Trophoblast cell (in vitro differentiated cells and primary cell): ENCODE results near the gene IPO13.
A peak's percentile ranks its signal among the peaks of the same experiment; 100 is the strongest.

ENCODE experiments used
- DNase-seq, 2 donors: peaks; one replicate each; pipeline ENCODE4 v3.0.0-alpha.2; 2016
- H2AFZ ChIP-seq: 2 replicates; pipeline ENCODE4 v1.6.1; 2013; ENCODE audit warnings: low read length, moderate library complexity, mild to moderate bottlenecking; ENCODE audit not compliant: insufficient read depth, poor library complexity
- H2AK5ac ChIP-seq: 2 replicates; pipeline ENCODE4 v1.6.1; 2013; ENCODE audit warnings: mild to moderate bottlenecking, low read length
- H2BK120ac ChIP-seq: 2 replicates; pipeline ENCODE4 v1.6.1; 2013; ENCODE audit warnings: low read length, mild to moderate bottlenecking, moderate library complexity; ENCODE audit not compliant: insufficient read depth, poor library complexity
- H2BK12ac ChIP-seq: 2 replicates; pipeline ENCODE4 v1.6.1; 2013; ENCODE audit warnings: mild to moderate bottlenecking, low read length, moderate library complexity
- H2BK5ac ChIP-seq: 2 replicates; pipeline ENCODE4 v1.6.1; 2013; ENCODE audit warnings: low read length, low read depth, moderate library complexity, mild to moderate bottlenecking; ENCODE audit not compliant: poor library complexity
- H3K14ac ChIP-seq: 2 replicates; pipeline ENCODE4 v1.6.1; 2013; ENCODE audit warnings: mild to moderate bottlenecking, low read length
- H3K18ac ChIP-seq: 2 replicates; pipeline ENCODE4 v1.6.1; 2013; ENCODE audit warnings: mild to moderate bottlenecking, low read length
- H3K23ac ChIP-seq: 2 replicates; pipeline ENCODE4 v1.6.1; 2013; ENCODE audit warnings: low read length
- H3K27ac ChIP-seq: 2 replicates; pipeline ENCODE4 v1.5.1; 2013; ENCODE audit warnings: low read depth, mild to moderate bottlenecking, inconsistent platforms, low read length, moderate library complexity
- H3K27me3 ChIP-seq: 2 replicates; pipeline ENCODE4 v1.6.1; 2013; ENCODE audit warnings: inconsistent platforms, mild to moderate bottlenecking, low read length, moderate library complexity; ENCODE audit not compliant: insufficient read depth
- H3K36me3 ChIP-seq, 2 experiments: 1 replicate in 1 of 2; 2 replicates in 1 of 2; pipeline ENCODE4 v1.6.1; 2013; ENCODE audit warnings: low read length in 2 of 2, mild to moderate bottlenecking in 2 of 2, moderate library complexity in 1 of 2; ENCODE audit not compliant: insufficient read depth in 2 of 2, control insufficient read depth in 1 of 2
- H3K4ac ChIP-seq: 2 replicates; pipeline ENCODE4 v1.6.1; 2013; ENCODE audit warnings: low read depth, mild to moderate bottlenecking, low read length, moderate library complexity
- H3K4me1 ChIP-seq, 2 experiments: 1 replicate in 1 of 2; 2 replicates in 1 of 2; pipeline ENCODE4 v1.6.1; 2013; ENCODE audit warnings: low read length in 2 of 2, mild to moderate bottlenecking in 2 of 2, moderate library complexity in 1 of 2; ENCODE audit not compliant: insufficient read depth in 2 of 2, control insufficient read depth in 1 of 2
- H3K4me2 ChIP-seq: 2 replicates; pipeline ENCODE4 v1.6.1; 2013; ENCODE audit warnings: inconsistent platforms, mild to moderate bottlenecking, low read length, moderate library complexity
- H3K4me3 ChIP-seq: 2 replicates; pipeline ENCODE4 v1.5.1; 2013; ENCODE audit warnings: mild to moderate bottlenecking, low read depth, low read length, inconsistent platforms
- H3K79me1 ChIP-seq: one replicate; pipeline ENCODE4 v1.6.1; 2013; ENCODE audit warnings: low read length
- H3K79me2 ChIP-seq: 2 replicates; pipeline ENCODE4 v1.6.1; 2013; ENCODE audit warnings: low read length, mild to moderate bottlenecking; ENCODE audit not compliant: control insufficient read depth, insufficient read depth, poor library complexity
- H3K9ac ChIP-seq: 2 replicates; pipeline ENCODE4 v1.6.1; 2013; ENCODE audit warnings: mild to moderate bottlenecking, low read length
- H3K9me3 ChIP-seq: 2 replicates; pipeline ENCODE4 v1.6.1; 2013; ENCODE audit warnings: low read depth, mild to moderate bottlenecking, control low read depth, inconsistent platforms, low read length; ENCODE audit not compliant: insufficient read depth
- H4K12ac ChIP-seq: 2 replicates; pipeline ENCODE4 v1.6.1; 2013; ENCODE audit warnings: low read depth, mild to moderate bottlenecking, low read length, moderate library complexity
- H4K8ac ChIP-seq: 2 replicates; pipeline ENCODE4 v1.6.1; 2013; ENCODE audit warnings: low read depth, mild to moderate bottlenecking, low read length, moderate library complexity
- H4K91ac ChIP-seq: one replicate; pipeline ENCODE4 v1.6.1; 2013; ENCODE audit warnings: low read depth, mild to moderate bottlenecking, low read length, moderate library complexity
- WGBS: extraction: QIAGEN DNeasy Blood & Tissue Kit; methylation state at CpG from one replicate; pipeline ENCODE4 v1.1.7; 2013; ENCODE audit warnings: missing lambda C conversion rate; ENCODE audit not compliant: insufficient read length, insufficient coverage; ENCODE audit errors: extremely low coverage; 5-methylcytosine and 5-hydroxymethylcytosine counted together

IPO13 gene

GRCh38 chr1:43968348-43968948, 21.7 kb downstream of the IPO13 start:
- Histone ChIP-seq H3K18ac (no peak overlapping the region), H3K9ac (no peak overlapping the region), H3K27me3 (no peaks in the 10 kb centered on the region), H4K8ac (no peak overlapping the region), H3K36me3 (peaks cover 25 to 26% of the 10 kb centered on the region in 2 experiments), H4K91ac (no peak overlapping the region), H3K79me1 (no peaks in the 10 kb centered on the region), H3K4ac (no peak overlapping the region), H2AFZ (no peak overlapping the region), H2BK5ac (no peak overlapping the region), H3K79me2 (no peaks in the 10 kb centered on the region), H2BK120ac (no peak overlapping the region), H4K12ac (no peak overlapping the region), H3K9me3 (peaks cover 2% of the 10 kb centered on the region), H3K4me1 (peaks cover 0 to 9% of the 10 kb centered on the region in 2 experiments), H3K27ac (no peak overlapping the region), H3K4me2 (no peak overlapping the region), H3K4me3 (no peak overlapping the region), H3K23ac (no peak overlapping the region), H2BK12ac (no peak overlapping the region), H2AK5ac (no peak overlapping the region), H3K14ac (no peak overlapping the region)
- peak in 1 of 2 donors; percentile 60 for DNase-seq
- WGBS: no CpG with 5 or more reads among the region's 6 CpGs

GRCh38 chr1:43969416-43969745, 22.6 kb downstream of the IPO13 start:
- Histone ChIP-seq H3K79me2 (no peaks in the 10 kb centered on the region), H3K27me3 (no peaks in the 10 kb centered on the region), H2BK12ac (no peak overlapping the region), H3K9ac (no peak overlapping the region), H3K4me3 (no peak overlapping the region), H3K14ac (no peak overlapping the region), H3K4ac (no peak overlapping the region), H2BK5ac (no peak overlapping the region), H3K18ac (no peak overlapping the region), H3K23ac (no peak overlapping the region), H2AK5ac (no peak overlapping the region), H3K79me1 (peaks cover 1% of the 10 kb centered on the region), H2AFZ (no peak overlapping the region), H4K91ac (no peak overlapping the region), H3K36me3 (peaks cover 22 to 23% of the 10 kb centered on the region in 2 experiments), H3K4me1 (peaks cover 3 to 9% of the 10 kb centered on the region in 2 experiments), H2BK120ac (no peak overlapping the region), H4K8ac (no peak overlapping the region), H3K4me2 (peak overlapping the region; percentile 64), H3K9me3 (peaks cover 2% of the 10 kb centered on the region), H4K12ac (no peak overlapping the region), H3K27ac (no peak overlapping the region)
- DNase-seq: no peak
- WGBS: no CpG with 5 or more reads among the region's 7 CpGs

- H3K14ac ChIP-seq: peak within 1 kb of the TSS; percentile 5
- H3K4ac ChIP-seq: no peak within 1 kb of the TSS
- no peak within 1 kb of the TSS for H3K18ac ChIP-seq
- H2BK5ac ChIP-seq: no peak within 1 kb of the TSS
- peaks cover 2% of the 10 kb centered on the region for H3K9me3 ChIP-seq
- no peak within 1 kb of the TSS for H2AK5ac ChIP-seq
- peak within 1 kb of the TSS; percentile 17 for H4K12ac ChIP-seq
- H4K91ac ChIP-seq: no peak within 1 kb of the TSS
- H4K8ac ChIP-seq: peak within 1 kb of the TSS; percentile 55
- H3K79me2 ChIP-seq: peaks cover 3% of the 10 kb centered on the region
- H2BK12ac ChIP-seq: no peak within 1 kb of the TSS
- peak within 1 kb of the TSS; percentile 95 for H3K4me3 ChIP-seq
- H3K4me2 ChIP-seq: peak within 1 kb of the TSS; percentile 88
- no peak within 1 kb of the TSS for H3K27ac ChIP-seq
- peaks cover 3 to 9% of the 10 kb centered on the region in 2 experiments for H3K4me1 ChIP-seq
- peaks cover 5% of the 10 kb centered on the region for H3K79me1 ChIP-seq
- peaks cover 22 to 23% of the 10 kb centered on the region in 2 experiments for H3K36me3 ChIP-seq
- H3K9ac ChIP-seq: peak within 1 kb of the TSS; percentile 88
- no CpG with 5 or more reads among the region's 47 CpGs for WGBS
- no peaks in the 10 kb centered on the region for H3K27me3 ChIP-seq
- peak; percentile 97 to 98 for DNase-seq
- H3K23ac ChIP-seq: no peak within 1 kb of the TSS
- peak within 1 kb of the TSS; percentile 59 for H2AFZ ChIP-seq
- H2BK120ac ChIP-seq: no peak within 1 kb of the TSS
Observed at GRCh38 chr1:43969746-43970466, 23.2 kb downstream of the IPO13 start, which contains the start of gene DPH2. Gene DPH2 (plus strand): TSS chr1:43970010. CDS start chr1:43970176, 166 bp downstream.

- DNase-seq: no peak
- H3K27me3 ChIP-seq: no peaks in the 10 kb centered on the region
- no peak overlapping the region for H2AFZ ChIP-seq
- H3K4me2 ChIP-seq: peak overlapping the region; percentile 88
- peaks cover 2% of the 10 kb centered on the region for H3K9me3 ChIP-seq
- H3K36me3 ChIP-seq: peaks cover 22 to 23% of the 10 kb centered on the region in 2 experiments
- H3K18ac ChIP-seq: no peak overlapping the region
- H4K12ac ChIP-seq: no peak overlapping the region
- peak overlapping the region; percentile 88 for H3K9ac ChIP-seq
- no peak overlapping the region for H4K91ac ChIP-seq
- H3K79me1 ChIP-seq: peaks cover 8% of the 10 kb centered on the region
- WGBS: no CpG with 5 or more reads among the region's 5 CpGs
- H3K4me3 ChIP-seq: peak overlapping the region; percentile 95
- H2BK5ac ChIP-seq: no peak overlapping the region
- H3K79me2 ChIP-seq: peaks cover 8% of the 10 kb centered on the region
- no peak overlapping the region for H3K23ac ChIP-seq
- H3K14ac ChIP-seq: no peak overlapping the region
- no peak overlapping the region for H2BK12ac ChIP-seq
- H2BK120ac ChIP-seq: no peak overlapping the region
- H3K27ac ChIP-seq: no peak overlapping the region
- no peak overlapping the region for H2AK5ac ChIP-seq
- no peak overlapping the region for H3K4ac ChIP-seq
- H4K8ac ChIP-seq: no peak overlapping the region
- peaks cover 3 to 11% of the 10 kb centered on the region in 2 experiments for H3K4me1 ChIP-seq
Observed at GRCh38 chr1:43970502-43970901, 23.8 kb downstream of the IPO13 start.
